ENCODE measurements around the gene PARD6B. TPM values are rescaled to one million over a fixed set of nuclear protein-coding genes. Genes with fewer than 3 reads are reported as not detected.
A peak's percentile ranks its signal among the peaks of the same experiment; 100 is the strongest.

Gene PARD6B
- total and polyA plus RNA-seq, 2 of the 13 experiments (the other 11 are each of a cell fraction or from before 2014, with no cell fraction given): 6.9 to 22.2 TPM

- TF ChIP-seq FUBP1 (CRISPR knock-in tag; IDR thresholded peaks at IDR 0.05; ENCODE audit: borderline replicate concordance) (no peak), ZFYVE20 (CRISPR knock-in tag; IDR thresholded peaks at IDR 0.05; ENCODE audit: borderline replicate concordance, low read depth) (no peak), NAIF1 (CRISPR knock-in tag; IDR thresholded peaks at IDR 0.05; ENCODE audit: borderline replicate concordance) (peak; percentile 62; the same call in 1 of the 2 replicates), ZBTB42 (CRISPR knock-in tag; IDR thresholded peaks at IDR 0.05) (no peak), TAF15 (IDR thresholded peaks at IDR 0.05; ENCODE audit: low read depth, low read length, poor library complexity, severe bottlenecking) (no peak), ZNF142 (CRISPR knock-in tag; IDR thresholded peaks at IDR 0.05) (0 out of 2 replicates have a peak, but pooled peaks have one; percentile 30), RAD51 (IDR thresholded peaks at IDR 0.05; ENCODE audit: borderline replicate concordance) (no peak), CREM (IDR thresholded peaks at IDR 0.05) (peak; percentile 57; the same call in 1 of the 2 replicates), CREM (CRISPR knock-in tag; IDR thresholded peaks at IDR 0.05) (no peak), SNAPC5 (CRISPR knock-in tag; IDR thresholded peaks at IDR 0.05; ENCODE audit: borderline replicate concordance) (0 out of 2 replicates have a peak, but pooled peaks have one; percentile 65)
These were observed 1.2 kb upstream of the PARD6B start (continued) for GRCh38 chr20:50729901-50730764.

Data from HepG2 (cell line).